T1000 (cell line): ENCODE measurements around the gene KIF26A.

Source experiments
- DNase-seq: peaks from one replicate; lab custom pipeline; 2025; ENCODE audit warnings: mixed read lengths; lab: John Stamatoyannopoulos, UW

The KIF26A gene

GRCh38 chr14:104130974-104131651 lies 7.3 kb upstream of the KIF26A start:
- no peak for DNase-seq

- no peak for DNase-seq
Measured at GRCh38 chr14:104131968-104132732, 6.2 kb upstream of the KIF26A start.

- no peak for DNase-seq
Measured at GRCh38 chr14:104132981-104133380, 5.4 kb upstream of the KIF26A start.

- no peak for DNase-seq
Measured at GRCh38 chr14:104133496-104133895, 4.9 kb upstream of the KIF26A start.

- no peak for DNase-seq
Measured at GRCh38 chr14:104134061-104134965, 4.1 kb upstream of the KIF26A start.

GRCh38 chr14:104135121-104135903 lies 3.1 kb upstream of the KIF26A start:
- no peak for DNase-seq

GRCh38 chr14:104135904-104136471 lies 2.4 kb upstream of the KIF26A start:
- no peak for DNase-seq

GRCh38 chr14:104136472-104137296 lies 1.7 kb upstream of the KIF26A start:
- DNase-seq = no peak

GRCh38 chr14:104137297-104138097 lies 890 bp upstream of the KIF26A start:
- no peak for DNase-seq

- DNase-seq = no peak
Measured at GRCh38 chr14:104138718-104139459, 502 bp downstream of the KIF26A start.

- no peak for DNase-seq
Measured at GRCh38 chr14:104139460-104140212, 1.2 kb downstream of the KIF26A start.

- DNase-seq = no peak
Measured at GRCh38 chr14:104140213-104140462, 1.8 kb downstream of the KIF26A start.

GRCh38 chr14:104140463-104141331 lies 2.3 kb downstream of the KIF26A start:
- DNase-seq = no peak

- no peak for DNase-seq
Measured at GRCh38 chr14:104141621-104142091, 3.3 kb downstream of the KIF26A start.

- no peak for DNase-seq
Measured at GRCh38 chr14:104142136-104142945, 4.0 kb downstream of the KIF26A start.

GRCh38 chr14:104142946-104143470 lies 4.6 kb downstream of the KIF26A start:
- no peak for DNase-seq
